ENCODE measurements around the gene S100A3. TPM values are rescaled to one million over a fixed set of nuclear protein-coding genes. Genes with fewer than 3 reads are reported as not detected.
"Not testable (repeated sequence)": the region's sequence is repeated elsewhere in the genome, so short reads cannot be mapped to it uniquely, and the experiment has no call there.

Gene S100A3
- total RNA-seq, 1 donor from 2014 or later, result 9.6 TPM

DNA sequence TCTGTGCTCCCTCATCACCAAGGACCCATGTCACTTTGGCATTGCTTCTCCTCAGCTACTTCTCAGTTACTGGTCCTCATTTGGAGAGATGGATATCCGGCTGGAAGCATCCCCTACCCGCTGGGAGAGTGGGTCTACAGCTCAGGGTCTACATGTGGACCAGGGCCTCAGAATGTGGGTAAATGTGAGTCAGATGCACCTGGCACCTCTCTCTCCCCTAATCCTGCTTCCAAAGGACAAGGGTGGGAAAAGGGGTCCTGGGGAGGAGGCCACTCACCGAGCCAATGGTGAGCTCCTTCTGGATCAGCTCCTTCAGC lies 14.2 kb downstream of the S100A3 start:
- no peak for ATAC-seq

DNA sequence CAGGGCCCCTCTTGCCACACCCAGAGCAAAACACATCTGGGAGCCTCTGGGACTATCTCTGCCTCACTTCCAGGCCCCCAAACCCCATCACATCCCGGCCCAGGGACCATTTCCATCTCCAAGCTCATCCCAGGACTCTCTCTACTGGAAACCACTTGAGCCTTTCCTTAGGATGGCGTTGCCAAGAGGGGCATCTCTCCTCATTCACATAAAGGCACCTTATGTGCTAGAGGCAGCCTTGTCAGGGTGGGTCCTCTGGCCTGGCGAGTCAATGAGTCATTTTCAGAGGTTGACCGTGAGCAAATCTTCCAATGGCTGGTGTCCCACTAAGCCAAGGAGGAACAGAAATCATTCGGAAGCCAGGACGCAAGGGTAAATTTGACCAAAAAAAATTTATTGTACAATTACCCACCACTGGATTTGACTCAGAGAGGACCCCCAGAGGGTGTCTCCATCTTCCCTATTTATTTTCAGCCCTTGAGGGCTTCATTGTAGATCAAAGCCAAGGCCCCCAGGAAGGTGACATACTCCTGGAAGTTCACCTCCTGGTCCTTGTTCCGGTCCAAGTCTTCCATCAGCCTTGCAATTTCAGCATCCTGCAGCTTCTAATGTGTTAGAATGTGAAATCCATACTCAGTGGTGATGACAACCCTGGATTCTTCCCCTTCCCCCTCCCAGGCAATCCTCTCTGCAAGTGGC lies 14.7 kb downstream of the S100A3 start:
- ATAC-seq, result no peak

DNA sequence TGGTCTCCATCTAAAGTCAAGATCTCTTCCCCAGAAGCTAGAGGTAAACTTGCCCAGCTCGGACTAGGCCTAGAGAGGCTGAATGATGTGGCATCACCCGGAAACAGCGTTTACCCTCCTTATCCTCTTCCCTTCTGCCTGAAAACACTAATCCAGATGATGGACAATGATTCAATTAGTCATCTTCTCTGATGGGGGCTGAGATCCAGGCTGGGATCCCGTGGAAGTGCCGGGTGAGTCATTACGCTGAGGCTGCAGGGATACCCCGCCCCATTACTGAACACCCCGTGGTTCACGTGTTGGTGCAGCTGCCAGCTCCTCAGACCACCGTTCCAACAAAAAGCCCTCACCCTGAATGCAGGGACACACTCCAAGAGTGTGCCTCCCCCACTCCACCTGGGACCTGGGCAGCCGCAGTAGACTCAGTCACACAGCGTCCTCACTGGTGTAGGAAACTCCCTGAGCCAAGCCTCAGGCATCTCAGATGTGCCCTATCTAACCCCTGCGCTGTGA lies 15.3 kb downstream of the S100A3 start:
- peak; percentile 31 for ATAC-seq

DNA sequence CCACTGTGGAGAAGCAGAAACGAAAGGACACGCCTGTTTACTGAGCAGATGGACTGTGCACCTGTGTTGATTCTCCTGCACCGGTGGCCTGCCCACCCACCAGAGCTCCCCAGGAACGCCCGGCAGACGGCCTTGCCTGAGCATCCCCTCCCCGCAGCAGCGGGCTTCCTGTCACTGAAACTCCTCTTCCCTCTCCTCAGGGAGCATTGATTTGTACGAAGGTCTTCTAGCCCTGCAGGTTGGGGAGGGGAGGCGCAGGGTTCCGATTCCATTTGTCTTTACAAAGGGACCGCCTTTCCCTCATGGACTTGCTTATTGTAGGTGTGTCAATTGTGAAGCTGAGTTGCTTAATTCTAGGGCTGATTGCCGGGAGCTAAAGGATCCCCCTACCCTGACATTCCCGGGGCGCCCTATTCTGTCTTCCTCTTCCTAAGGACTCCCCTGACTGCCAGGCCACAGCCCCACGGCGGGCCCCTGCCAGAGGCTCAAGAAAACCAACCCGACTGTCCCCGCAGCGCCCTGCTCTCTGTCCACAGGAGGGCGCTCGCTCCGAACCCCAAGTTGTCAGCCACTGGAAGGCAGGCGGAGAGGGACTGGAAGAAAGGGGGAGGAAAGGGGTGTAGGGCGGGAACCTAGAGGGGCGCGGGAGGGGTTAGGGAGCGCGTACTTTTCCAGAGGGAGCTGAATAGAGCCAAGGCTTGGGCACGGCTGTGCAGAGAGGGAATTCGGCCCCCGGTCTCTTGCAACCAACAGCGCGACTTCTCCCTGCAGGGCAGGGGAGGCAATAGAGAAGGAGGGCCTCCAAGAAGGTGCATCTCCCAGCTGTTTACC lies 16.1 kb downstream of the S100A3 start:
- peak; percentile 47 for ATAC-seq

DNA sequence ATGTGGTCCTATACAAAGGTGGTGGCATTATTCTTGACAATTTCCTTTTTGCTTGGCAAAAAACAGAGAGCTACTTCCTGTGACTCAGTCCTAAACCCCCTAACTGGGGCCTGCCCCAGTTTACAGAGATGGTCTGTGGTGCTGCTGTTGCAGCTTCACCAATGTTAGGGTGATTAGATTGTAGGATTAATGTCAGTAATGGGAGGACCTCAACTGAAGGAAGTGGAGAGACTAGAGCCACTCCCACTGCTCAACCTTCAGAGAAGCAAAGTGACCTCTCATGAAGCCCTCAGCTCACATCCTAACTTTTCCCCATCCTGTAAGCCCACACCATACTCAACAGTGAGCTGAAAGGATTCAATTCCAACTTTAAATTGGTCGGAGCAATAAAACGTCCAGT lies 16.9 kb downstream of the S100A3 start:
- ATAC-seq, result no peak

DNA sequence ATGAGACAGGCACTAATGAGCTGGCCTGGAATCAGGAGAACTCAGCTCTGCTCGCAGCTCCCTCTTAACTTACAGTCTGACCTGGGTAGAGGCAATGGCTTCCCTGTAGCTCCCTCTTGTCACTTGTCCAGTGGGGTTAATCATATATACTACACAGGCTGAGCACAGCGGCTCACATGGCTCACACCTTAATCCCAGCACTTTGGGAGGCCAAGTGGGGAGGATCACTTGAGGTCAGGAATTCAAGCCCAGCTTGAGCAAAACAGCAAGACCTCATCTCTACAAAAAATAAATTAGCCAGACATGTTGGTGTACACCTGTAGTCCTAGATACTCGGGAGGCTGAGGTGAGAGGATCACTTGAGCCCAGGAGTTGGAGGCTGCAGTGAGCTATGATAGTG lies 17.4 kb downstream of the S100A3 start:
- ATAC-seq, result no peak

DNA sequence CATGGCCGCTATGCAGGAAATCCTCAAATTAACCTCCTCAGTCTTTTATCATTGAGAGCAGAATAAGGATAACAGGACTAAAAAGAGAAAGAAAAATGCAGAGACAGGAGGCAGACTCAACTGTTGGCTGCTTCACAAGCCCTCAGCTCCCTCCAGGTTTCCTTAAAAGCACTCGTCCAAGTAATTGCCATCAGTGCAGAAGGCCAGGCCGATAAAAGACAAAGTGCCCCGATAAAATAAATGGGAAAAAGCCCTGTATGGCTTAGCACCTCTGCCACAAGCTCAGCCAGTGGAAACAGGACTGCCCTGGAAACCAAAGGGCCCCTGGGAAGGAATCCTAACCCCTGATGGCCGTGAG lies 21.4 kb downstream of the S100A3 start:
- ATAC-seq, result no peak

DNA sequence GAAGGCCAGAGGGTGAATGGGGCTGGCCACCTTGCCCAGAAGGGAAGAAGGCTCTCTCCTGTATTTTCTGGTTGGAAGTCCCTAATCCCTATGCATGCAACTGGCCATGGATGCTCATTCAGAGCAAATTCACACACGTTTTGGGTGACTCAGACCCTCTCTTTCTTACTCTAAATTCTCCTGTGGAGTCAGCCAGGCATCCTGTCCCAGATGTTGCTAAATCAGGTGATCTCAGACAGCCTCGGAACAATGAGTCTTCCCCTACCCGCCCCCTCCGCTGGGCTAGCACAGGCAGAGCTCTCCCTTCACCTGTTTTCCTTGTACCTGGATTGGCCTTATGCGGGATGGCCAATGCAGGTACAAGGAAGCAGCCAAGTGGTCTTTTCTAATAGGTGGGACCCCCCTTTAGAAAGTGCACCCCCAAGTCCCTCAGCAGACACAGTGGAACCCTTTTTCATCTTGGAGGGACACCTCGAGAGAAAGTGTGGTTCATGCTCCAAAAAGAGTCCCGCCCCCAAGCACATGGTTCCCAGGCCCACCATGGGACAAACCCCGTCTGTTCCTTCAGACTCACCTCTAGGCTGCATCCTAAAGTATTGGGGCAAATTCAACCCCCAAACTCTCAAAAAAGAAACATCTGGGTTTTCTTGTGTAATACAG lies 21.9 kb downstream of the S100A3 start:
- peak; percentile 92 for ATAC-seq

DNA sequence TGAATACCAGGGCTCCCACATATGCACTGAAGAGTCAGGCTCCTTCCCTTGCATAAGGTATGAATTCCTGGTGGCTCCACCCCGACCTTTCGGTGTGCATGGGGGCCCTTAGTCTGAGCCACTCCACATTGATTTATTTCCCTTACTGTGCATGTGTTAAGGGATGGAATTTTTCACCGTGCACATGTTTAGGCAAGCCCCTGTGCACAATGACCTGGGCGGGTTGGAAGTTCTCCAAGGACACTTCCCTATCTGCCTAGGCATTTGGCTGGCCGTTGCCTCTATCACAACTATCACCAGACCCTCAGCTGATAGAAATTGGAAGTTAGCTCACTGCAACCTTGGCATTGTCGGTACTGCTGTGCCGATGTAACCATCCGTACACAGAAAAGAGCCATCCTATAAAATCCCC lies 22.9 kb downstream of the S100A3 start:
- peak; percentile 68 for ATAC-seq

DNA sequence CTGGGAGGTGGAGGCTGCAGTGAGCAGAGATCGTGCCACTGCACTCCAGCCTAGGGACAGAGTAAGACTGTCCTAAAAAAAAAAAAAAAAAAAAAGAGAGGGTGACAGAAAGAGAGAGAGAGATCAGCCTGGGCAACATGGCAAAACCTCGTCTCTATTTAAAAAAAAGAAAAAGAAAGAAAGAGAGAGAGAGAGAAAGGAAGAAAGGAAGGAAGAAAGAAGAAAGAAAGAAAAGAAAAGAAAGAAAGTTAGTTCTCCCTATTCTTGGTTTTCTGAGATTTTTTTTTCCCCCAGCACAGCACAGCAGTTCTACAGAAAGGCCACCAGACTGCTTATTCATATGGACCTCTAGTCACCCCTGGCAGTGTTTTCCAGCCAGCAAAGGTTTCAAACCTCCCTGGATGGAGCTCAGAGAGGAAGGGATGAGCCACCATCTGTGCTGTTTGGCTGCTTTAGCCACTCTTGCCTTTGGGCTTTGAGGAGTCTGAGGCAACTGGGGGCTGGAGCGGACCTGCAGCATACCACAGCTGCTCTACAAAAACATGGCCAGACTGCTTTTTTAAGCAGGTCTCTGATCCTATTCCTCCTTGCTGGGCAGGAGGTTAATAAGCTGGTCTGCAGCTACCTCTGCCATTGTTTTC lies 23.9 kb downstream of the S100A3 start:
- ATAC-seq, result peak; percentile 22

DNA sequence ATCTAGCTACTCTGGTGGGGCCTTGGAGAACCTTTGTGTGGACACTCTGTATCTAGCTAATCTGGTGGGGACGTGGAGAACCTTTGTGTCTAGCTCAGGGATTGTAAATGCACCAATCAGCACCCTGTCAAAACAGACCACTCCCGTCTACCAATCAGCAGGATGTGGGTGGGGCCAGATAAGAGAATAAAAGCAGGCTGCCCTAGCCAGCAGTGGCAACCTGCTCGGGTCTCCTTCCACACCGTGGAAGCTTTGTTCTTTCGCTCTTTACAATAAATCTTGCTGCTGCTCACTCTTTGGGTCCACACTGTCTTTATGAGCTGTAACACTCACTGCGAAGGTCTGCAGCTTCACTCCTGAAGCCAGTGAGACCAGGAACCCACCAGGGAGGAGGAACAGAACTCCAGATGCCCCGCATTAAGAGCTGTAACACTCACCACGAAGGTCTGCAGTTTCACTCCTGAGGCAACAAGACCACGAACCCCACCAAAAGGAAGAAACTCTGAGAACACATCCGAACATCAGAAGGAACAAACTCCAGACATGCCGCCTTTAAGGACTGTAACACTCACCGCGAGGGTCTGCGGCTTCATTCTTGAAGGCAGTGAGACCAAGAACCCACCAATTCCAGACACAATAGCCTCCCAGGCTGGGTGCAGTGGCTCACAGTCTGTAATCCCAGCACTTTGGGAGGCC lies 26.6 kb downstream of the S100A3 start:
- not testable (repeated sequence) for ATAC-seq

DNA sequence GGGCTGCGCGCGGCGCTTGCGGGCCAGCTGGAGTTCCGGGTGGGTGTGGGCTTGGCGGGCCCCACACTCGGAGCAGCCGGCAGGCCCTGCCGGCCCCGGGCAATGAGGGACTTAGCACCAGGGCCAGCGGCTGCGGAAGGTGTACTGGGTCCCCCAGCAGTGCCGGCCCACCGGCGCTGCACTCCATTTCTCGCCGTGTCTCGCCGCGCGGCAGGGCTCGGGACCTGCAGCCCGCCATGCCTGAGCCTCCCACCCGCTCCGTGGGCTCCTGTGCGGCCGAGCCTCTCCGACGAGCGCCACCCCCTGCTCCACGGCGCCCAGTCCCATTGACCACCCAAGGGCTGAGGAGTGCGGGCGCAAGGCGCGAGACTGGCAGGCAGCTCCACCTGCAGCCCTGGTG lies 27.2 kb downstream of the S100A3 start:
- ATAC-seq, result not testable (repeated sequence)

DNA sequence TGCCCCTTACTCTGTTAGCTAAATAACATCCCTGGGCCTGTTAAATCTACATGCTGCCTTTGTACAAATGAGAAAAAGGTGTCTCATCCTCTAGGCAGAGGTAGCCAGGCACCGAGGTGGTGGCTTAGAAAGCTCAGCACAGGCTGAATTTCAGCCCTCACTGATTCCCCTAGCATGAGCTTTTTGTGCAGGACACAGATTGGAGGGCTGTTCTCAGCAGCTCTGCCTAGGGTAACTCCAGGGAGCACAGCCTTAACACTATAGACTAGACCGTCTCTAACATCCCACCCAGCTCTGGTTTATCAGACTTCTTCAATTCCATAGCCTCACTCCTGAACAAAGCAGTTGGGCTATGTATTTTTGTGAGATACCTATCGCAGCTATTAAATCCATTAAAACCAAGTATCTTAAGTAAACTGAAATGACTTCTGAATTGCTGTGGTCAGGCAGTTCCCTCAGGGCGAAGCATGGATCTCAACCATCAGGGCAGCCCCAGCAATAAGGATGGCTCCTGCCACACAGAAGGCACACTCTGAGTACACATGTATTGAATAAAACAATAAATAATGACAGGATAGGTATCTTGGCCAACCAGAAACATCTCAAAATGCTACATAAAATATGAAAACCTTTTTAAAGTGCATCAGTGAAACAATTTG lies 28.1 kb downstream of the S100A3 start:
- no peak for ATAC-seq

DNA sequence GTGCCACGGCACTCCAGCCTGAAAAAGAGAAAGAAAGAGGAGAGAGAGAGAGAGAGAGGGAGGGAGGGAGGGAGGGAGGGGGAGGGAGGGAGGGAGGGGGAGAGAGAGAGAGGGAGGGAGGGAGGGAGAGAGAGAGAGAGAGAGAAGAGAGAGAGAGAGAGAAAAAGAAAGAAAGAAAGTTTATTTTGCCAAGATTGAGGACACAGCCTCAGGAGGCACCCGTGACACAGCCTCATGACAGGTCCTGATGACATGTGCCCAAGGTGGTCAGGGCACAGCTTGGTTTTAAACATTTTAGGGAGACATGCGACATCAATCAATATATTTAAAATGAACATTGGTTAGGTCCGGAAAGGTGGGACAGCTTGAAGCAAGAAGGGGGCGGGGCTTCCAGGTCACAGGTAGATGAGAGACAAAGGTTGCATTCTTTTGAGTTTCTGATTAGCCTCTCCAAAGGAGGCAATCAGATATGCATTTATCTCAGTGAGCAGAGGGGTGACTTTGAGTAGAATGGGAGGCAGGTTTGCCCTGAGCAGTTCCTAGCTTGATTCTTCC lies 28.8 kb downstream of the S100A3 start:
- ATAC-seq, result not testable (repeated sequence)

DNA sequence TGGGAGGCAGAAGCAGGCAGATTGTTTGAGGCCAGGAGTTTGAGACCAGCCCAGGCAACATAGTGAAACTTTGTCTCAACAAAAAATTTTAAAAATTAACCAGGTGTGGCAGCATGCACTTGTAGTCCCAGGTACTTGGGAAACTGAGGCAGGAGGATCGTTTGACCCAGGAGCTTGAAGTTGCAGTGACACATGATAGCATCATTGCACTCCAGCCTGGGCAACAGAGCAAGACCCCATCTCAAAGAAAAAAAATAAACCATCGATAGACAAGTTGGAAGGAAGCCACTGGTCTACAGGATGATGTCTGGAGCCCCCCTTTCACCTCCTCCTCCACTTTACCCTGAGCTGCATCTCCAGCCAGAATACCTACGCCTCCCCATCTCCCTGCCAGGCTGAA lies 29.8 kb downstream of the S100A3 start:
- ATAC-seq, result no peak

DNA sequence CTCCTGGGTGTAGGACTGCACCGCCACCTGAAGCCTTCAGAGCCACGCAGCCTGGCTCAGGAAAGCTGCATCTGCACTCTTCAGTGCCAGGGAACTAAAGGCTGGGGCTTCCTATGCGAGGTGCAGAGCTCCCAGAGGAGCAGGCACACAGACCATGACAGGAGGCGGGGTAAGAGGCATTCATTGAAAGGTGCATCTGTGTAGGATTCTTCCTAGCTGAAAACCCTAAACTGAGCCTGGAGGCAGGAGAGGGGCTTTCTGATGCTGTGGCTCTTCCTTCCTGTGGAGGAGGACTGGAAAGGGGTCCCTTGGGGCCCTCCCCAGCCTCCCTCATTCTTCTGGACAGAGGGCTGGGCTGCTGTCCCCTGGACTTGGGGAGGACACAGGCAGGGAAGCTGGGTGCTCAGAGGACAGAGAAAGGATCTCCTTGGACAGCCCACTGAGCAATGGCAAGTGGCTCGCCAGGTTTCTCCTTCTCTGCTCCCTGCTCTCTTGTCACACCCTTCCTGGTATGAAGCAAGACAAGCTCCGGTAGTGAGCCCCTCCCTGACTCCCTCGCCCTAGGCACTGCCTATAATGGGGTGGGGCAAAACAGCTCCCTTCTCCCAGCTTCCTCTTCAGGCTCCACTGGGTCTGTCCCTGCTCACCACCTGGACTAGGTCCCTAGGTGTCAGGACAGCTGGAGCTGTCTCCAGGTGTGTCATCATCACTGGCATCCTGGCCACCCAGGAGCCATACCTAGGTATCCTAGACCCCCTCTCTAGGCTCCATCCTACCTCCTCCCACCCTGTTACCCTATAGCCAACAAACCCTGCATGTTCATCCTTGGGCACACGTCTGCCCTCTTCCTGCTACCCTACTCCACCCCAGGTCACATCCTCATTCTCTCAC lies 33.3 kb downstream of the S100A3 start:
- peak; percentile 97 for ATAC-seq

DNA sequence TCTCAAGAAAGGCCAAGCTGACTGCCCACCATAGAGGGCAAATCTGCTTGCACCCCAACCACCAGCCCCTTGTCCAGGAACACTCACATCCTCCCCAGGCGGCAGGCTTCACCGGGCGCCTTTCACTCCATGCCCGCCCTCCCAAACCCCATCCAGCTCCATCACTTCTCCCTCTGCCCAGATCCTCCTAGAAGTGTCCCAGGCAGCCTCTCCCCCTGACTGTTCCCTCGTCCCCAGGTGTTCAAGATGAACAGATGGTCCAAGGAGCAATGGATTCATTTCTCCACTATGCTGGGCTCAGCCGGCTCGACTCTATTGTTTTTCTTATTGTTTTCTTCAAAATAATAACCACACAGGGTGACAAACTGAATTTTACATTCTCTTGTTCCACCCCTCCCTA lies 35.4 kb downstream of the S100A3 start:
- ATAC-seq, result no peak

DNA sequence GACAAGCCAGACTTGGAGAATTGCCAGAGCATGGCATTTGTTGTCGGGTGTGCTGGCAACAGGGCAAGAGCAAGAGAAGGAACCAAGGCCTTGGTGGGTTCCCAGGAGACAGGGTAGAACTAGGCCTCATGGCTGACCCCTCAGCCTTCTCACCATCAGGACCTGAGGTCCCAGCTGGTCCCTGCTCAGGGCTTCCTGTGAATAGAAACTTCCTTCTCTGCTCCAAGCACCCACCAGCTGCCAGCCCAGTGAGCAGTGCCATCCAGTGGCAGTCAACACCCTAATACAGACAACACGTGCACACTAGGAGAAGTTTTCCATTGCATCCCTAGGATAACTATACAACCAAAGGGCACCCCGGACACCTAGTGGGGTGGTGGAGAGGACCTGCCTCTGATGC lies 36.0 kb downstream of the S100A3 start:
- ATAC-seq, result no peak

DNA sequence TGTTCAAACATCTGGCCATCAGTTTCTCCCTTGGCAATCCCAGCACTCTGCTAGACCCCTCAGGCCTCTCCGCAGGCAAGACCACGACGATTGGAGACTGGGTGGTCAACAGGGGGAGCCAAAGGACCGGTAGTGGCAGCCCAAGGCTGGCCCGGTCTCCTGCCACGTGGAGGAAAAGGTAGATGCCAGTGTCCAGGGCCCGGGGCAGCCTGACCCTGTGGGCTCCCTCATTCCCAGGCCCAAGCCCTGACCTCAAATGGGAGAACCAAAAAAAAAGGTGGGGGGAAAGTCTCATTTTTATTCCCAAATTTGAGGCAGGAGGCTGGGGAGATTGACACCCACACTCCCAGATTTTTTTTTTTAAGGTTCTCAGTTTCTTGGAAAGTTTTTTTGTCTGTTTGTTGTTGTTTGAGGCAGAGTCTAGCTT lies 38.1 kb downstream of the S100A3 start:
- peak; percentile 40 for ATAC-seq

DNA sequence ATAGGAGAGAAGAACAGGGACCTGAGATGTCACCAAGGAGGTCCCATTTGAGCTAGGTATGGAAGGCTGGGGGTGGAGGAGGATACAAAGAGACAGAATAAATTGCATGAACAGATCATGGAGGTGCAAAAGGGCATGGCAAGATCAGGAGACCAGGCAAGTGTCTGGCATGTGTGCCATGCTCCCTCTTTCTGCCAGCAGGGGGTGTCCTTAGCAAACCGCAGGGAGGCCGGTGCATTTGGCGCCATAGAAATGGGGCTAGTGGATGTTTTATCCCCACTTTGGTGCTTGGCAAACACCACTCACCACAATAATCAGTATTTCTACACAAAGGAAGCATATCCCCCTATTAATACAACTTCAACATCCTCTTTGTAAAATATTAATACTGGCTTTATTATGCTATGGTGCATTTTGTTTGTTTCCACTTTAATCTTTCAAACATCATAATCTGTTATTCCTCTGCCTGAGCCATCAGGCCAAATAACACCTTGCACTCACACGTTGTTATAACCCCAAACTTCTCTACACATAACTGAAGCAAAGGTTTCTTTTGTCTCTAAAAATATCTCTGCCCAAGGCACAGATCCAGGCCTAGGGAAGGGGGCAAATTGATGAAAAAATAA lies 39.2 kb downstream of the S100A3 start:
- ATAC-seq, result peak; percentile 43
